PC-9 (cell line): ENCODE results near the gene SMIM3.
"Not testable (repeated sequence)": the region's sequence is repeated elsewhere in the genome, so short reads cannot be mapped to it uniquely, and the experiment has no call there.

Experiments used
- EZH2 ChIP-seq: fragments of 200-600 bp; sonication (generic); IDR thresholded peaks from 2 replicates; pipeline ENCODE4 v1.8.0; 2017; ENCODE audit warnings: antibody characterized with exemption, low read depth
- TF ChIP-seq, protein P1 (sequence below): fragments of 200-600 bp; sonication (generic); conservative IDR thresholded peaks from 2 replicates; pipeline ENCODE4 v1.6.1; 2017; ENCODE audit warnings: mixed run types, antibody characterized with exemption, mild to moderate bottlenecking, moderate library complexity

DNA sequence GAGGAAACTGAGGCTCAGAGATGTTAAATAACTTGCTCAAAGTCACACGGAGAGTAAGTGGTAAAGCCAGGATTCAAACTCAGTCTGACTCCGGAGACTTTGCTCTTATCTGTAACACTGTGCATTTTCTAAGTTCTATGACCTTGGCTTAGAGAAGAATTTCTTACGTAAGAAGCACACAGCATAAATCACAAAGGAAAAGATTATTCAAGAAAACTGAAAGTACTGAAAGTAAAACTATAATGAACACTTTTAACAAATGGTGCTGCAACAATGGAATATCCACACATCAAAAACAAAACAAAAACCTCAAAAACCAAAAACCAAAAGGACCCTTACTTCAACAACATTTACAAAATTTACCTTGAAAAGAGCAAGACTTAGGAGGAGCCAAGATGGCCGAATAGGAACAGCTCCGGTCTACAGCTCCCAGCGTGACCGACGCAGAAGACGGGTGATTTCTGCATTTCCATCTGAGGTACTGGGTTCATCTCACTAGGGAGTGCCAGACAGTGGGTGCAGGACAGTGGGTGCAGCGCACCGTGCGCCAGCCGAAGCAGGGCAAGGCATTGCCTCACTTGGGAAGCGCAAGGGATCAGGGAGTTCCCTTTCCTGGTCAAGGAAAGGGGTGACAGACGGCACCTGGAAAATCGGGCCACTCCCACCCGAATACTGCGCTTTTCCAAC, 36.0 kb upstream of the SMIM3 start:
- TF ChIP-seq, protein P1, sequence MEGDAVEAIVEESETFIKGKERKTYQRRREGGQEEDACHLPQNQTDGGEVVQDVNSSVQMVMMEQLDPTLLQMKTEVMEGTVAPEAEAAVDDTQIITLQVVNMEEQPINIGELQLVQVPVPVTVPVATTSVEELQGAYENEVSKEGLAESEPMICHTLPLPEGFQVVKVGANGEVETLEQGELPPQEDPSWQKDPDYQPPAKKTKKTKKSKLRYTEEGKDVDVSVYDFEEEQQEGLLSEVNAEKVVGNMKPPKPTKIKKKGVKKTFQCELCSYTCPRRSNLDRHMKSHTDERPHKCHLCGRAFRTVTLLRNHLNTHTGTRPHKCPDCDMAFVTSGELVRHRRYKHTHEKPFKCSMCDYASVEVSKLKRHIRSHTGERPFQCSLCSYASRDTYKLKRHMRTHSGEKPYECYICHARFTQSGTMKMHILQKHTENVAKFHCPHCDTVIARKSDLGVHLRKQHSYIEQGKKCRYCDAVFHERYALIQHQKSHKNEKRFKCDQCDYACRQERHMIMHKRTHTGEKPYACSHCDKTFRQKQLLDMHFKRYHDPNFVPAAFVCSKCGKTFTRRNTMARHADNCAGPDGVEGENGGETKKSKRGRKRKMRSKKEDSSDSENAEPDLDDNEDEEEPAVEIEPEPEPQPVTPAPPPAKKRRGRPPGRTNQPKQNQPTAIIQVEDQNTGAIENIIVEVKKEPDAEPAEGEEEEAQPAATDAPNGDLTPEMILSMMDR, result not testable (repeated sequence)
- TF ChIP-seq EZH2, result not testable (repeated sequence)
